HS-5 (cell line): Measurements from ENCODE around the gene ANK3.

Experiments used
- DNase-seq: peaks from one replicate; pipeline ENCODE4 v3.0.0-alpha.2; 2012; ENCODE audit warnings: low read depth

ANK3 gene

DNA sequence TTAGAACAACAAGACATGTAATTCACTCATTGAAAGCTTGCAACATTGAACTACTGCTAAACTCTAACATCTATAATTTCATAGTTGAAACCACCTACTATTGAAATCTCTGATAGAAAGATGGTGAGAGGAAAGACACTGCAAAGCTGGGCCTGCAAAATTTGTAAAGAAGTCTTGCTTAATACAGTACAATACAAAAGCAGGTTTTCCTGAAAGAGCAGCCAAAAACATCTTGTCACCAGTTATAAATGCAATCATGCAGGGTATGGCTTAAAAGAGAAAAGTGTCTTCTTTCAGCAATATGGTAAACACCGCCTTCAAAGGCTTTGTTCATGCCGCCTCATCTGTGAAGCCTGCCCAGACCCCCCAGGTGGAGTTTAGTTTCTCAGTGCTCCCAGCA, 109.2 kb downstream of the ANK3 start:
- no peak for DNase-seq

DNA sequence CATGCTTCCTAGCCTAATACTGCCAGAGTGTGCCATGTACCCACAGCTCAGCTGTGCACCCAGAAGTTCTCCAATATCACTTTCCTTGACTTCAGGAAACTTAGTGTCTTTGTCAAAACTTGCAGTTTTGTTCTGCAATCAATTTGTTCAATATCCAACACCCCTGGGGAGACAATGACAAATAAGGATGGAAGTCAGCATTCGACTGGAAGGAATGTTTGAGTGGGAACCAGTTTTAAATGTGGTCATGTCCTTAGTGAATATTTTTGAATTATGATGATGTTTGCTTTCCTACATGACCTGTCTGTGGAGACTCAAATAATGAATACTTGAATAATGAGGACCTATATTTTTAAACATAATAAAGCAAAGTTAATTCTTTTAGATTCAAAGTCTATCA, 112.0 kb downstream of the ANK3 start:
- no peak for DNase-seq

DNA sequence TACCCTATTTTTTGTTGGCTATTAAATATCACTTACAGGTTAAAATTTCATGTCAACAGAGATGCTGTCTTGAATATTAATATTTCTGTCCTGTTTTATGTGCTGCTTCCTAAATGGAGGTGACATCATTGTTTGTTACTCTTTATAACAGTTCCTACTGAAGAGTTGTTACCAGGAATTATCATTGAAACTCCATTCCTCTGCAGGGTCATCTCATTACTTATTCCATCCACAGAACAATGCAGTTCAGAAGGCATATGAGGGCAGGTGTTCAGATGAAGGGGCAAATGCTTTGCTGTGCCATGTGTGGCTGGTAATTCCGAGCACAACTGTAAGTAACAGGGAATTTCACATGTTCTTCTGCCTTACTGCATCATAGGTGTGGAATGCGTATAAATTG, 113.4 kb downstream of the ANK3 start:
- no peak for DNase-seq

DNA sequence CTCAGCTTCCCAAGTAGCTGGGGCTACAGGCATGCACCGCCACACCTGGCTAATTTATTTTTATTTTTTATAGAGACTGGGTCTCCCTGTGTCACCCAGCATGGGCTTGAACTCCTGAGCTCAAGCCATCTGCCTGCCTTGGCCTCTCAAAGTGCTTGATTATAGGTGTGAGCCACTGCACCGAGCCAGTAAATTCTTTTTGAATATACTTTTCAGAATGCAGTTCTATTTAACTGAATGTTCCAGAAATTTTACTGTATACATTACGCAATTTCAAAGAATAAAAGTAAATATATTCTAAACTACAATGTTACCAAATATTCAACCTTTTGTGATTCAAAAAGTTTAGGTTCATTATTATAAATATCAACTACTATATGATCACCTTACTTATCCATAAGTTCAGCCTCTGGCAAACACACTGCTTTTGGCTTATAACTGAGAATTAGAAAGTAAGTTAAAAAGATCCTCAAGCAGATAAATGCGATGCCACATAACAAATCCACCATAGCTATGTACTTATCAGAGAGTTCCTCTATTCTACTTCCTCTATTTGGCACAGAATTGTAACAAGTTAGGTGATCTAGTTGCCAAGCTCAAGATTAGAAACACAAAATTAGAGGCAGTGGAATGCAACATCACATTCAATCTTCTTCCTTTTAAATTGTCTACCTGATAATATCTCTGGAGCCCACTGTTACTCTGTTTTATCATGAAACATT, 118.2 kb downstream of the ANK3 start:
- DNase-seq: no peak

DNA sequence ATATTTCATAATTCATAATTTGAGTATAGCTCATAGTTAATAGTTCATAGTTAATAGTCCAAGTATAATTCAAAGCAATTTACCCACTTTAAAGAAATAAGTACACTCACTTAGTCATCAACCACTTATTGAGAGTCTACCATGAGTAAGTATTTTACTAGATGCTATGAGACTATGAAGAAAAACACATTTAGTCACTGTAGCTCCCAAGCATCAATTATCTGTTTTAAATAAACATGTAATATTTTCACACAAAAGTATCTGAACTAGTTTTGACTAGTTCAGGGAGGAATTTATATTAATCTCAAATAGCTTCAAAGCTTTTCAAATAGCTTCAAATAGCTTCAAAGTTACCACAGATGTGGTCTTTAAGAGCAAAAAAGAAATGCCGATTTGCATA, 119.2 kb downstream of the ANK3 start:
- no peak for DNase-seq

DNA sequence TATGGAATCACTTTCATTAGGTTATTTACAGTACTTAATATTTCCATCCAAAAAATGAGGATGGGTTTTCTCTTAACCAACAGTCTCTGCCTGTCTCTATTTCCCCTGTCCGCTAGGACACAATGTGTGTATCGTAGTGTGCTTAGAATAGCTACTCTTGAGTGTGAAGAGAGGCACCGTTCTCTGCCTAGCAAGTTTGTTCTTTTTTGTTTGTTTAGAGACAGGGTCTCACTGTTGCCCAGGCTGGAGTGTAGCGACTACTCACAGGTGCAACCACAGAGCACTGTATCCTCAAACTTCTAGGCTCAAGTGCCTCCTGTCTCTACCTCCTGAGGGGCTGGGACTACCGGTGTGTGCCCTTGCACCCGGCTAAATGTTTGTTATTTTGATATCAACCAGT, 121.9 kb downstream of the ANK3 start:
- DNase-seq: no peak

DNA sequence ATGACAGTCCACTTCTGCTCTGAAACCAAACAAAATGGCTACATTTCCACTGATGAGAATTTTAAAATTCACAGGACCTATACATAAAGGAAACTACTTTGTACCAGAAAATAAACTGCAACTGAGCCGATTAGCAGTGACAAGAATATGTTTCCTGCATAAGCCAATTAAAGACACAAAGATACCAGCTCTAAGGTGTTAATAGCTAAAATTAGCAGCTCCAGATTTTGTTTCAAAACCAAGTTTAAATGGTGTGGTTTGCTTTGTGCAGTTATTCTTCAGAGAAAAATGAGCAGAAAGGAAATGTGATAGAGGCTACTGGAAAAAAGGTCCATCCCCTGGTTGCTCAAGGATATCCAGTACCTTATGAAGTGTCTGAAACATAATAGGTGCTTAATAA, 123.2 kb downstream of the ANK3 start:
- no peak for DNase-seq

DNA sequence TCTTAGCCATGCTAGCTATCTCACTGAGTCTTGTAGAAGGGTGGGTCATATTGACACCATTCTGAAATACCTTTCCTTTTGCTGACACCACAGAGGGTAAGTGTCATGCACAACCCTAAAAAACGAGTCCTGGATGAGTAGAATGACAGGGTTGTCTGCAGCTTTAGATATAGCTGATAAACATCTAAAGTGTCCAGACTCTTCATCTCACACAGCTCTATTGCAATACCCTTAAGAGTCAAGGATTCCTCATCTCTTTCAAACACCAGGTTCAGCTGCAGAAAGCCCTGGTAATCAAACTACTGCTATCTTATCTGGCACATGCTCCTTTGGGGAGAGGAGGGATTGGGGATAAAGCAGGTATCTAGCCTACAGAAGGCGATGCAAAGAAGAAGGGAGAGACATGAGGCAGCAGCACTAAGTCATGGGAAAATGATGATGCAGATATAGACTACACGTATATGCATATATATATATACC, 127.0 kb downstream of the ANK3 start:
- no peak for DNase-seq

DNA sequence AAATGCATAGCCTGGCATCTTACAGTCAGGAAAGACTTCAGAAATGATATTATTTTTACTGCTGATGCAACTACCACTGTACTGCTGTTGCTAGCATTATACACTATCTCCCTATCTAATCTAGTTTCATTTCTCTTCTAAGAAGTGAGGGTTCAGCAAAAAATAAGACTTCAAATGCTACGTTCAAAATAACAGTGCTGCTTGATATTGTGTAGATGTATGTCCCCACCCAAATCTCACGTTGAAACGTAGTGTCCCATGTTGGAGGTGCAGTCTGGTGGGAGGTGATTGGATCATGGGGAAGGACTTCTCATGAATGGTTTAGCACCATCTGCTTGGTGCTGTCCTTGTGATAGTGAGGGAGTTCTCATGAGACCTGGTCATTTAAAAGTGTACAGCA, 129.4 kb downstream of the ANK3 start:
- no peak for DNase-seq

DNA sequence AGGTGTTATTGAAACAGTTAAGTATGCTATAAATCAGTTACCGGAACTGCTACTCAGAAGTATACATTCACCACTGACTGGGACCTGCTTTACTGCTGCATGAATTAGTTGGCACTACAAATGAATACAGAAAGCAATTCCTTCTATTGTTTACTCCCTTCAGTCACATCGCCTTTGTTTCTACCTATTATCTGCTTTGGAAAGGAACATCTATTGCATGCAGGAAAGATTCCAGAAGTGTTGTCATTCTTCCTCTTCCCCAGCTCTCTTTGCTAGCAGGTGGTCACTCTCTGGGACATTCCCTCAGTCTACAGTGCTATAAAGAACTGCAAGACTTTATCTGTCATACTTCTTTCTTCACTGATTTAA, 131.3 kb downstream of the ANK3 start:
- no peak for DNase-seq

DNA sequence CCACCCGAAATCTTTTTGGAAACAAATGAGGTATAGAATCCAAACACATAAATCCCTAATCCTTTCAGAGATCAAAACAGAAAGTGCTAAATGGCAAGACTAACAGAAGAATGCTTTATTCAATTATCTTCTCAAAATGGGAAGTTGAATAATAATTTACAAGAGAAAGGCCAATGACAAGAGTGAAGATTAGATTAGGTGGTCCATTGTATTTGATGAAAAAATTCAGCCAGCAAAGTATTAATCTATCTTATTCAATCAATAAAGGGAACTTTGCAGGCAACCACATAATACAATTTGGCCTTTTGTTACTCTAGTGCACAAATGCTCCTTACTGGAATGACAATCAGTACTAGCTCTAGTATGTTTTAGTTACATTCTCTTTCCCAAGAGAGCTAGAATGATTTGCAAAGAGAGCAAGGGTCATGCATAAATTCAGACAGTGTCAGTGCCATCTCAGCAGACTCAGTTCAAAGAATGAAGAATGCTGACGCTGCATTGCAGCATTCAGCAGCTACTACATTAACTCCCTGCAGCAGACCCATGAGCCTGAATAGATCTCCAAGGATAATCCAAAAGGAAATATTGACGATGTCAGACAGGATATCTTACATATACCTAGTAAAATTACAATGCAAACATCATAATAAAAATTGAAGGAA, 131.8 kb downstream of the ANK3 start:
- DNase-seq: no peak

DNA sequence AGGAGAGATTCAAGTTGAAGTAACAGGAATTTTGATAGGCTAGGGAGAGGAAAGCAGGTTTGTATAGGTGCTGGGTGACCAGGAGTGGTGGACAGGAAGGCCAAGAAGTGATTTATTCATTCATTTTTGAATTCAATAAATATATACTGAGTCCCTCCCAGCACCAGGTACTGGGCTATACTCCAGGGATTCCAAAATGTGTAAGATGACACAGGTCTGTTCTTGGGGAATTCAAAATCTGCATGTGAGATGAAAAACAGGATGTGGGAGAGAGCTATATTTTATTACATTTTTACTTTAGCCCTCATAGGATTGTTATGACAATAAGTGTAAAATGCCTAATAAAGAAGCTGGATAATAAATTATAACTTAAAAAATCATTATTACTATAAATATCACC, 134.9 kb downstream of the ANK3 start:
- no peak for DNase-seq

DNA sequence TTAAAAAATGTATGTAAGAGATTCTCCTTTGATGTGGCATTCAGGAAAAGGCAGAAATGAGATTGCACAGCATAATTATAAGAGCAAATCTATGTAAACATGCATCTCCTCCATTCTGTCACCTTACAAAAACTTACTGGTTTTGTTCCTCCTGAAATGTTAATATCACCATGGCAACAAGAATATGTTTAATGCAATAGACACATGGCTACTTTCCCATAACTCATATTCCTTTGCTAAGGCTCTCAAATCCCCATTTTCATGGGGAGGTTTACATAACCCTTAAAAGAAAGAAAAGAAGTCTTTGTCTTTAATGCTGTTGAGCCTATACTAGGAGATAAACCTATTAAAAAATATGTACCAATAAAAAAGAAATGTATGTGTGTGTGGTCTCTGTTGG, 136.2 kb downstream of the ANK3 start:
- no peak for DNase-seq

DNA sequence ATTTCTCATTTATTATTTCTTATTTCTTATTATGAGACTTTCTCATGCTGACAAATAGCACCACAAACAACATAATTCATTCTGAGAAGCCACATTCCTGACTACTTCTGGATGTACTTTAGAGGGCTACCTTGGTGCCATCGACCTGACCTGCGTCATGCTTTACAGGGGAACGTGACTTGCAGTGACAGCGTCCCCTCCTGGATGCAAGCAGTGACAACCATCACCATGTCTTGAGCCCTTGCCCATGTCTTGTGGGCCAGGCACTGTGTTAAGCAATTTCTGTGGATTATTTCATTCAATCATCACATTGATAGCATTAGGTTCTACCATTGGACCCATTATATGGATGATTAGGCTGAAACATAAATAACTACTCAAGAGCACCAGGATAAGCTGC, 137.0 kb downstream of the ANK3 start:
- no peak for DNase-seq

DNA sequence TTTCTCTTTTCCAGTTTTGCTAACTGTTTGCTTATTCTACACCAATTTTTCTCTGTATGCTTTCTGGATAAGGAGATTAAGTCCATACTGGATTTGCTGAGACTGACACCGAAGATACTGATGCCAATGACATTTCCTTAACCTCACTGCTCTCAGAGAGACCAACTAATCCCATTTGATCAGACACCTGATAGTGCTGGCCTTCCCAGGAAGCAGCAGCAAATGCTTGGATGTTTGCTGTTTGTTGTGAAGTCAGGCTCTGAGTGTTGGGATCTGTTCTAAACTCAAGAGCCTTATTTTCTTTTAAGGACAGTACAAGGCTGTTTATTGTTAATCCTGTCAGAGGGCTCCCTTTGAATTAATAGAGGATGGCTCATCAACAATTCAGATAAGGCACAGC, 143.3 kb downstream of the ANK3 start:
- no peak for DNase-seq

DNA sequence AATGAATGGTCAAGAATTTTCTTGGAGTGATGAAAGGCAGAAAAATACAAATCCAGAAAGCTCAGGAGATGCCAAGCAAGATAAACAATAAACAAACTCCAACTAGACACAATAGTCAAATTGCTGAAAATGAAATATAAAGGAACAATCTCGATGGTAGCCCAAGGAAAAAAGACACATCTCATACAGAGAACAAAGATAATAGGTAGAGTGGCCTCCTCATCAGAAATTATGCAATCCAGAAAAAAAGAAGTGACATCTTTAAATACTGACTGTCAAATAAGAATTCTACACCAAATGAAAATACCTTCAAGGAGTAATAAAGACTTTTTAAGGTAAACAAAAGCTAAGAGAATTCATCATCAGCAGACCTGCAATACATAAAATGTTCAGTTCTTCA, 150.4 kb downstream of the ANK3 start:
- DNase-seq: no peak

DNA sequence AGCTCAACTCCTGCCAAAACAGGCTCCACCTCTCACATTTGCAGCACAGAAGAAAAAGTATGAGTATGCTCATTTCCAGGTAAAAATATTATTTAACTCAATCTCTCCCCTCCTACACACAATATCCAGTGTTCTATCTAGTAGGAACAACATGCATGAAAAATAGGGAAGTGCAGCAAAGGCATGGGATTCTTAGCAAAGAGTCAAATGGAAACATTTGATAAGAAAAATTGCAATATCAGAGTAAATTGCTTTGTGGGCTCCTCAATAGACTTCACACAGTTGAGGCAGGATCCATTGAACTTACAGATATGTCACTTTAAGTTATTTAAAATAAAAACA, 150.9 kb downstream of the ANK3 start:
- no peak for DNase-seq

DNA sequence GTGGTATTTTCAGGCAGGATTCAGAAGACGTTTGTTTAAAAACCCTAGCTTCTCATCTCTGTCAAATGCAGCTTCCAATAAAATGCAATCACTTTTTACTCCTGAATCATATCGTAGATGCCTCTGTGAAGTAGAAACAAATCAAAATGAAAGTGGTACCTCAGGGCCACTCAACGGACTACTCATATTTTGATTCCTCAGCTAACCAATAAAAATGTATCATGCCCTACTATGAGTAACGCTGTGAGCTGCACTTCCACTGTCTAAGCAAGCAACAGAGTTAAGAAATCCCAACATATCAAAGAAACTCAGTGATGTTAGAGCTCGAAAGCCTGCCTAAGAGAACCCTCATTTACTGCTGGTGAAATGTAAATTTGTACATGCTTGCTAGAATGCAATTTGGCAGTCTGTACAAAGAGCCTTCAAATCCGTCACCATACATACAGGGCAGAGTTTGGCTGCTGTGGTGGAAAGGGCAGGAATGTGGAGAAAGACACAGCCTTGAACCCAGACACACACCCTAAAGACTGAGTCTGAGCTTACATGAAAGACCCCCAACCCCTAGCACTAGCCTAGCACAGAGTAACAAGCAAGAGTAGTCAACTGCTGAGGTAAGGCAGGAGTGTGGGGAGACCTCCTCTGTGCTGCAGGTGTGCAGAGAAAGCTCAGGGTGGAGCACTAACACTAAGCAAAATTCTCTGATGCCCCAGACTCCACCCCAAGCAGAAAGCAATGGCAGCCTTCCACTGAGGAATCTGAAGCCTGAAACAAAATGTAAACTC, 151.5 kb downstream of the ANK3 start:
- peak; percentile 49 for DNase-seq

DNA sequence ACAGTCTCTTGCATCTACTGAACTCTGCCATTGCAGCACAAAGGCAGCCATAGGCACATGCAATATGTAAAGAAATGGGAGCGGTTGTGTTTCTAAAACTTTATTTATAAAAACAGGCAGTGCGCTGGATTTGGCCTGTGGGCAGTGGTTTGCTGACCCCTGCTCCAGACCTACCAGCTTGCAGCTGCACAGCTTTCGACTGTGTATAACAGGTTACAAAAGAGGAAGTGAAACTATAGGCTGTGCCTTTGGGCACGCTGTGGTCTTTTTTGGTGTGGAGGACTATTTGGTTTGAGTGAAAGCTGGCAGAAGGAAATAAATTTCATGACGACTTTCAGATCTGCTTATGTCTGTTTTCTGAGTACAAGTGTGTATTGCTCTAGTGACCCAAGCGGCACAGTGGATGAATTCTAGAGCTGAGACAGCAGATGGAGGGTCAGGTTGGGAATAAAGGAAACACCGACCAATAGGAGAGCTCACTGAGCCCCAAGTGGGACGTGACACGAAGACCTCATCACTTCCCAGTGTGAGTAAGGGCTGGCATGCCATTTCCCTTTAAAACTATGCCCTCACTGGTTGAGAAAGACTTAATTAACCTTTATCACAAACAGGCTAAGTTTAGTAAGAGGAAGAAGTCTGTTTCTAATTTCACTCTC, 152.7 kb downstream of the ANK3 start:
- DNase-seq: no peak

DNA sequence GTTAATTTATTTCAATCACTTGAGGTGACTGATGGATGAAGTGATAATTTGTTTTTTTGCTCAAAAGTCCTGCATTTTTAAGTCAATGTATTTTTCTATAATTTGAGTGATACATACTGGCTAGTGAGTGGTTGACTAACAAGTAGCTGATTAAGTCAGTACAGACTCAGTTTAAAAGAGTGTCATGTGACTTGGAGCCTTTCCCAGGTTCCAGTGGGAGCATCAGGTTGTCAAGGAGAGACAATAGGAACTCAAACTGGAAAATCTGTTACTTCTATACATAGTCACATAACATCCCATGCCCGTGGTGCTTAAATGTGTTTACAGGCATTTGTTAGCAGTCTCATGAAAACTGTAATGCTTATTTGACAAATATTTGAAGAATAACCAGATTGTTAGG, 154.7 kb downstream of the ANK3 start:
- DNase-seq: no peak

DNA sequence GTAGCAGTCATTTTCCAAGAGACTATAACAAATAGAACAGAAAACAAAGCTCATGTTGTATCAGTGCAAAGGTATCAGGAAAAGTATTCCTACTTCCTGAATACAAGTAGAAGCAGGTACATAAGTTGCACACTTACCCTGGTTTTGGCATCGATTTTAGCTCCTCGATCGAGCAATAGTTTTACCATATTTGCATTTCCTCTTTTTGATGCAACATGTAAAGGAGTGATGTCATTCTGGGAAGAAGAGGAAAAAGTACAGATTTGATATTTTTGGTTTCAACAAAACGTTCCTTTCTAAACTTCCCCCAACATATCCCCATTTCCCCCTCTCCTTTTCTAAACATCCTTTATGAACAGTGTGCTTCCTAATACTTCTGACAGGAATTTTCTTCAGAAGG, 155.1 kb downstream of the ANK3 start:
- DNase-seq: no peak

DNA sequence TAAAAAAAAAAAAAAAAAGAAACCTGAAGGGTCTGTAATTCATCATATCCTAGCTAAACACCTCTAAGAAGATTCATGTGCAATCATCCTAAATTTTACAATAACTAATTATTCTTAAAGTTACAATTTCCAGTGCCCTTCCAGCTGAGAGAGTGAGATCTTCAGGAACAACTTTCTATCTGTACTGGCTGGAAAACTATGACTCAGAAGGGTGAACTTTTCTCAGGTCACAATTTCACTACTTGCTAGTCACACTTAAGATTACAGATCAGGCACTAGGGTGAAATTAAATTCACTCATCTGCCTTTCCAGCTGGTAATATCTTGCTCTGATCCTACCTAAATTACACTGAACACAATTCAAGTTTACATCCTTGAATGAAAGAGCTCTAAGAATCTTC, 158.8 kb downstream of the ANK3 start:
- no peak for DNase-seq
